ENCODE data around the gene CDC42EP2. TPM values are rescaled to one million over a fixed set of nuclear protein-coding genes. Genes with fewer than 3 reads are reported as not detected.

The CDC42EP2 gene
- total RNA-seq, 1 donor from 2014 or later, result 0.11 TPM

GRCh38 chr11:65353376-65353775 lies 38.7 kb downstream of the CDC42EP2 start:
- peak overlapping the region; percentile 70 for H3K4me3 ChIP-seq
- H3K27ac ChIP-seq, result no peak overlapping the region
- peaks cover 30% of the 10 kb centered on the region for H4K20me1 ChIP-seq (ENCODE audit: low read depth)
- no peak for DNase-seq (ENCODE audit: low spot score)
- H3K27me3 ChIP-seq, result peaks cover 26% of the 10 kb centered on the region
- peaks cover 13% of the 10 kb centered on the region for H3K4me1 ChIP-seq
- H2AFZ ChIP-seq (replicated peaks), result no peak overlapping the region
- H3K27me3 Mint-ChIP-seq (ENCODE audit: insufficient read depth, low read depth), result peaks cover 11% of the 10 kb centered on the region
- peaks cover 17% of the 10 kb centered on the region for H3K36me3 Mint-ChIP-seq
- H3K79me2 ChIP-seq (ENCODE audit: low read depth), result no peaks in the 10 kb centered on the region
- peaks cover 6% of the 10 kb centered on the region for H3K36me3 ChIP-seq
- no peak overlapping the region for H3K27ac Mint-ChIP-seq
- H3K4me1 Mint-ChIP-seq, result peaks cover 25% of the 10 kb centered on the region
- H3K9me3 Mint-ChIP-seq, result no peaks in the 10 kb centered on the region
- H3K9me3 ChIP-seq (ENCODE audit: low read depth), result no peaks in the 10 kb centered on the region
- peak overlapping the region; percentile 85 for H3K4me3 Mint-ChIP-seq
- TF ChIP-seq CTCF (IDR thresholded peaks at IDR 0.05) (no peak), EZH2 (IDR thresholded peaks at IDR 0.05) (no peak), EZH2phosphoT487 (IDR thresholded peaks at IDR 0.05) (no peak)
- peak overlapping the region; percentile 85 for H3K4me2 ChIP-seq
- H3K9ac ChIP-seq, result no peak overlapping the region
- H3F3A ChIP-seq (ENCODE audit: low read depth), result peaks cover 46% of the 10 kb centered on the region

DNA sequence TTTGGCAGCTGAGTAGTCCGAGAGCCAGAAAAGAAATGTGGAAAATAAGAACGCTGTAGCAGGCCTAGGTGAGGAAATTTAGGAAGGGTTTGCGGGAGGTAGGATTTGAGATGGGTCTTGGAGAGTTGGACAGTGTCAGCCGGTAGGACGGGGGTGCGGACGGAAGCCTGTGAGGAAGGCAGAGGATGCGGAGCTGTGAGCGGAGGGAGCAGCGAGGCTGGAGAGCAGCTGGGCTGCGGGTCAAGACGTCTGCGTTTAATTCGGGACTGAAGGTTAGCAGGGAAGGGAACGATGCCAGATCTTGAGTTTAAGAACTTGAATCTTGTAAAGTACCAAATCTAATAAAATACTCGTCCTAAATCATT lies 39.2 kb downstream of the CDC42EP2 start:
- H3K4me3 ChIP-seq, result peak overlapping the region; percentile 70
- no peak overlapping the region for H2AFZ ChIP-seq (replicated peaks)
- no peaks in the 10 kb centered on the region for H3K79me2 ChIP-seq (ENCODE audit: low read depth)
- H3K4me1 ChIP-seq, result peaks cover 13% of the 10 kb centered on the region
- Mint-ChIP-seq H3K4me1 (peaks cover 25% of the 10 kb centered on the region), H3K4me3 (peak overlapping the region; percentile 85), H3K27me3 (ENCODE audit: insufficient read depth, low read depth) (peaks cover 12% of the 10 kb centered on the region), H3K27ac (no peak overlapping the region), H3K9me3 (no peaks in the 10 kb centered on the region), H3K36me3 (peaks cover 14% of the 10 kb centered on the region)
- peaks cover 30% of the 10 kb centered on the region for H4K20me1 ChIP-seq (ENCODE audit: low read depth)
- TF ChIP-seq EZH2 (IDR thresholded peaks at IDR 0.05) (no peak), CTCF (IDR thresholded peaks at IDR 0.05) (no peak), EZH2phosphoT487 (IDR thresholded peaks at IDR 0.05) (no peak)
- peaks cover 26% of the 10 kb centered on the region for H3K27me3 ChIP-seq
- no peak overlapping the region for H3K27ac ChIP-seq
- H3K4me2 ChIP-seq, result peak overlapping the region; percentile 85
- H3K9ac ChIP-seq, result no peak overlapping the region
- peaks cover 46% of the 10 kb centered on the region for H3F3A ChIP-seq (ENCODE audit: low read depth)
- H3K36me3 ChIP-seq, result peaks cover 2% of the 10 kb centered on the region
- H3K9me3 ChIP-seq (ENCODE audit: low read depth), result no peaks in the 10 kb centered on the region
- no peak for DNase-seq (ENCODE audit: low spot score)

DNA sequence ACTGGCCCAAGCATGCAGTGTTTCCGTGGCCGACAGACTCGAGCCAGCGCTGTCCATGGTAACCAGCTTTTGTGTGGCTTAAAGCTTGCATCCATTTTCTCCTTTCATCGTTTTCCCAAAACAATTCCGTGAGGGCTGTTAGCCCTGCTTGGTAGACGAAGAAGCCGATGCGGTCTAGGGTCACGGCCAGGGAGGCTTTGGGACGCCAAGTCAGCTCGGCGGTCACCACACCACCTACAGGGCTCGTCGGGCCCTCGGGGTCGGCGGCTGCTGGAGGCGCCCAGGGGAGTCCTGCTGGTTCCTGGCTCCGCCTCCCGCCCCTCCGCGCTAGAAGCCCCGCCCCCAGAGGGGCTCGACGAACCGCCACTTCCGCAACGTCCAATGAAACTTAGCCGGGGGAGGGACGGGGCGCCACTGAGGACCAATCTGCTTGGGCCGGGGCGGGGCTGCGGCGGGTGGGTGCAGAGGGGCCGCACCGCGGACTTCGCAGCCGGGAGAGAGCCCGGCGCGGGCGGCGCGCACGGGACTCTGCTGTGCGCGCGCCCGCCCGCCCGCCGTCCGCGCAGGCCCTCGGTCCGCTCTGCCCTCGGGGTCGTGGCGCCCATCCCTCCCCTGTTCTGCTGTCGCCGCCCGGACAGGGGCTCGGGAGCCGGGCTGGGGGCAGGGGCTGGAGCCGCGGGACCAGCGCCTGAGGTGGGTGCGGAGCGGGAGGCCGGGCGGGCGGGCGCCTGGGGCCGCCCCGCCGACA lies 39.8 kb downstream of the CDC42EP2 start, which contains the start of gene TIGD3:
Gene TIGD3, plus strand, starts transcription at position 487 of the 748 bp plus-strand sequence. CDS start 1,058 bp downstream, outside the sequence.
- H4K20me1 ChIP-seq (ENCODE audit: low read depth), result peaks cover 30% of the 10 kb centered on the region
- H3K79me2 ChIP-seq (ENCODE audit: low read depth), result no peaks in the 10 kb centered on the region
- H3K4me1 ChIP-seq, result peaks cover 15% of the 10 kb centered on the region
- no peak within 1 kb of the TSS for H3K27ac ChIP-seq
- H3K4me1 Mint-ChIP-seq, result peaks cover 25% of the 10 kb centered on the region
- peak within 1 kb of the TSS; percentile 70 for H3K4me3 ChIP-seq
- no peaks in the 10 kb centered on the region for H3K9me3 ChIP-seq (ENCODE audit: low read depth)
- peak within 1 kb of the TSS; percentile 96 for H3K4me2 ChIP-seq
- peak; percentile 99 for DNase-seq (ENCODE audit: low spot score)
- no peaks in the 10 kb centered on the region for H3K9me3 Mint-ChIP-seq
- peaks cover 12% of the 10 kb centered on the region for H3K27me3 Mint-ChIP-seq (ENCODE audit: insufficient read depth, low read depth)
- H3K27me3 ChIP-seq, result peaks cover 26% of the 10 kb centered on the region
- H3K36me3 ChIP-seq, result no peaks in the 10 kb centered on the region
- TF ChIP-seq EZH2 (IDR thresholded peaks at IDR 0.05), result no peak
- TF ChIP-seq EZH2phosphoT487 (IDR thresholded peaks at IDR 0.05), result no peak
- TF ChIP-seq CTCF (IDR thresholded peaks at IDR 0.05), result no peak
- H3K36me3 Mint-ChIP-seq, result peaks cover 11% of the 10 kb centered on the region
- H3K27ac Mint-ChIP-seq, result no peak within 1 kb of the TSS
- peak within 1 kb of the TSS; percentile 82 for H2AFZ ChIP-seq (replicated peaks)
- H3K9ac ChIP-seq, result no peak within 1 kb of the TSS
- peak within 1 kb of the TSS; percentile 88 for H3K4me3 Mint-ChIP-seq
- peaks cover 46% of the 10 kb centered on the region for H3F3A ChIP-seq (ENCODE audit: low read depth)
